NCI-H82 treated with DMSO at 0.1 percent for 48 hours (cell line): ENCODE data around the gene CHTF18.
A peak's percentile ranks its signal among the peaks of the same experiment; 100 is the strongest.
"Not testable (repeated sequence)": the region's sequence is repeated elsewhere in the genome, so short reads cannot be mapped to it uniquely, and the experiment has no call there.

Source experiments
- DNase-seq: peaks from one replicate; lab custom pipeline; 2025; ENCODE audit not compliant: unreplicated experiment; lab: John Stamatoyannopoulos, UW

CHTF18 gene

GRCh38 chr16:804193-805048 lies 16.0 kb downstream of the CHTF18 start:
- DNase-seq = no peak

GRCh38 chr16:805474-805873 lies 17.1 kb downstream of the CHTF18 start:
- DNase-seq = no peak

GRCh38 chr16:807347-808084 lies 19.1 kb downstream of the CHTF18 start:
- peak; percentile 48 for DNase-seq

- DNase-seq = no peak
Observed at GRCh38 chr16:808085-808386, 19.6 kb downstream of the CHTF18 start.

GRCh38 chr16:813204-813915 lies 24.9 kb downstream of the CHTF18 start:
- no peak for DNase-seq

- DNase-seq = no peak
Observed at GRCh38 chr16:813916-814412, 25.5 kb downstream of the CHTF18 start.

- no peak for DNase-seq
Observed at GRCh38 chr16:814974-815373, 26.6 kb downstream of the CHTF18 start.

GRCh38 chr16:815861-816260 lies 27.4 kb downstream of the CHTF18 start:
- DNase-seq = no peak

- DNase-seq = no peak
Observed at GRCh38 chr16:817001-817906, 28.8 kb downstream of the CHTF18 start.

GRCh38 chr16:818132-818531 lies 29.7 kb downstream of the CHTF18 start:
- no peak for DNase-seq

- DNase-seq = no peak
Observed at GRCh38 chr16:818592-818991, 30.2 kb downstream of the CHTF18 start.

GRCh38 chr16:819336-820043 lies 31.1 kb downstream of the CHTF18 start:
- no peak for DNase-seq

- not testable (repeated sequence) for DNase-seq
Observed at GRCh38 chr16:820044-820408, 31.6 kb downstream of the CHTF18 start.

- no peak for DNase-seq
Observed at GRCh38 chr16:820748-821147, 32.3 kb downstream of the CHTF18 start.

GRCh38 chr16:821751-822150 lies 33.3 kb downstream of the CHTF18 start:
- DNase-seq = no peak

GRCh38 chr16:822174-822908 lies 33.9 kb downstream of the CHTF18 start:
- DNase-seq = no peak

- DNase-seq = no peak
Observed at GRCh38 chr16:822909-823297, 34.5 kb downstream of the CHTF18 start.

- no peak for DNase-seq
Observed at GRCh38 chr16:824194-824593, 35.8 kb downstream of the CHTF18 start.

- DNase-seq = no peak
Observed at GRCh38 chr16:824601-825000, 36.2 kb downstream of the CHTF18 start.
